ENCODE data around the gene MLXIP. TPM values are rescaled to one million over a fixed set of nuclear protein-coding genes. Genes with fewer than 3 reads are reported as not detected.

Gene MLXIP
- total and polyA plus RNA-seq, 2 experiments from 2014 or later, result 16.2 to 23.0 TPM

GRCh38 chr12:122029620-122030423 is 48.7 kb upstream of the MLXIP start (continued):
- no peak for TF ChIP-seq ZNF462 (CRISPR knock-in tag; IDR thresholded peaks at IDR 0.05)
- TF ChIP-seq EZH2 (IDR thresholded peaks at IDR 0.05; ENCODE audit: low read depth, unreplicated experiment), result no peak
- TF ChIP-seq NANOG (IDR thresholded peaks at IDR 0.05; ENCODE audit: borderline replicate concordance), result no peak

- Mint-ChIP-seq H3K4me3 (no peak overlapping the region), H3K4me1 (peaks cover 24% of the 10 kb centered on the region), H3K27me3 (ENCODE audit: insufficient read depth, low read depth, poor library complexity) (peaks cover 15% of the 10 kb centered on the region), H3K9me3 (no peaks in the 10 kb centered on the region), H3K36me3 (ENCODE audit: low read depth) (peaks cover 8% of the 10 kb centered on the region), H3K27ac (no peak overlapping the region)
- no peak for ATAC-seq
- Histone ChIP-seq H3K9me2 (ENCODE audit: insufficient read depth) (no peaks in the 10 kb centered on the region), H3K36me3 (ENCODE audit: insufficient read depth) (no peaks in the 10 kb centered on the region), H3K27ac (ENCODE audit: low read depth) (no peak overlapping the region), H3K79me2 (replicated peaks; ENCODE audit: insufficient read depth) (peaks cover 41% of the 10 kb centered on the region), H3K4me1 (ENCODE audit: insufficient read depth) (no peaks in the 10 kb centered on the region; the same call in 1 of the 2 replicates), H3K4me3 (no peak overlapping the region), H3K4me2 (no peak overlapping the region), H3K27me3 (ENCODE audit: insufficient read depth) (no peaks in the 10 kb centered on the region), H4K20me1 (replicated peaks; ENCODE audit: insufficient read depth) (peaks cover 15% of the 10 kb centered on the region), H2AFZ (no peak overlapping the region), H3F3A (replicated peaks; ENCODE audit: low read depth) (peaks cover 4% of the 10 kb centered on the region; the same call in 1 of the 2 replicates)
- TF ChIP-seq EZH2 (IDR thresholded peaks at IDR 0.05; ENCODE audit: low read depth, unreplicated experiment) (no peak), NANOG (IDR thresholded peaks at IDR 0.05; ENCODE audit: borderline replicate concordance) (no peak), POLR2AphosphoS5 (IDR thresholded peaks at IDR 0.05; ENCODE audit: low read depth) (no peak), ZNF462 (CRISPR knock-in tag; IDR thresholded peaks at IDR 0.05) (no peak), ZNF114 (CRISPR knock-in tag; IDR thresholded peaks at IDR 0.05) (no peak), JUNB (IDR thresholded peaks at IDR 0.05; ENCODE audit: unreplicated experiment) (no peak)
- DNase-seq (ENCODE audit: low spot score), result no peak
These were observed 48.0 kb upstream of the MLXIP start for GRCh38 chr12:122030424-122031035.
